ENCODE results near the gene GPC6.

The GPC6 gene

DNA sequence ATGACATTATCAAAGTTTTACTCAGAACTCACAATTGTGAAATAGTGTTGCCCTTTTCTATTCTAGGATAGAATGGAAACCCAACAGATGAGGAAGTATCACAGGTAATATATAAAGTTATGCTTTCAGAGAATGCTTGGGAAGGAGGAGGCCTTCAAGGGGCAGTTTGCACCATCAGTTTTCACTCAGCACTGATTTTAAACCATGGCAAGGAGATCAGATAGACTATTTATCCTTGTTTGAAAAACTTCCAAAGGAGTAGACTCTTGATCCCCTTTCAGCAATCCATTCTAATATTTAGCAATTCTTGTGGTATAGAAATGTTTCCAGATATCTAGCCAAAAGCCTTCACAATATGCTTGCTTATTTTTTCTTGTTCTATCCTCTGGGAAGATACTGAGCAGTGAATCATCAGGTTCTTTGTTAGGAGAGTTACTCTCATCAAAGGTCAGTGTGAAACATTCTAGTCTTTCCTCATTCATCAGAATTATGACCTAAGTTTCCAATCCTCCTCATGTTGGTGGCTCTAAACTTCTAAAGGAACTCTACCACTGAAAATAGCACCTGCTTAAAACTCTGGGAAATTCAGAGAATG, 3.8 kb downstream of the GPC6 start:
- no peak for DNase-seq (ENCODE audit: low read depth)

GRCh38 chr13:93231867-93232266, 5.3 kb downstream of the GPC6 start:
- DNase-seq (ENCODE audit: low read depth) = no peak

DNA sequence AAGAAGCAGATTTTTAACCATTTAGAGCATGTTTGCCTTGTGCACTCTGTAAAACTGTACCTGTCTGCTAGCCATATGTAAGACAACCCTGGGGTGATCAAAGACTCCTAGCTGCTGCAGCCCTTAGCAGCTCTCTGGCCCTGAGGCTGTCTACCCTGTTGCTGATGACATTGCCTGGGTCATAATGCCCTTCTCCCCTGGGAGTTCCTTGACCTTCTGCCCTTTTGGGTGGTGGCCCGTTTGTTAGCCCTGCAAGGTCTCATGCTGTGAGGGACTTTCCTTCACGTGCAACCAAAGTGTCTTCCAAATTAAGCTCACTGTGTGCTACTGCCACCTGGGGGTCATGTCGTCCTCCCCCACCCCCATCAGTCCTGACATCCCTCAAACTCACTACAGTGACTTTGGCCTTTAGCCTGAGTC, 7.4 kb downstream of the GPC6 start:
- no peak for DNase-seq (ENCODE audit: low read depth)

DNA sequence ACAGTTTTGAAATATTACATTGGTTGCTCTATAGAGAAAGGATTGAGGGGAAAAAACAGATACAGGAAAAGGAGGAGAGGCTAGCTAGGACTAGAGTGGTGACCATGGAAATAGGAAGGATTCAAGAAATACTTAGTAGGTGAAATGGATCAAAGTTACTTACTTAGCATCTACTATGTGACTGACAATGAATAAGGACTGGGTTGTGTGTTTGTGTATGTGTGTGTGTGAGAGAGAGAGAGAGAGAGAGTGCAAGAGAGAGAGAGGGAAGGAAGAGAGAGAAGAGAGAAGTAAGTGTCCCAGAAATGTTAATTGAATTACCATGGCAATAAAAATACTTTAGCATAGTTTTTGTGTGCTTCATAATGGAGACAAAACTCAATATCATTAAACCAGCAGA, 7.9 kb downstream of the GPC6 start:
- no peak for DNase-seq (ENCODE audit: low read depth)

- DNase-seq (ENCODE audit: low read depth) = no peak
These were observed 8.8 kb downstream of the GPC6 start for GRCh38 chr13:93235258-93236015.

DNA sequence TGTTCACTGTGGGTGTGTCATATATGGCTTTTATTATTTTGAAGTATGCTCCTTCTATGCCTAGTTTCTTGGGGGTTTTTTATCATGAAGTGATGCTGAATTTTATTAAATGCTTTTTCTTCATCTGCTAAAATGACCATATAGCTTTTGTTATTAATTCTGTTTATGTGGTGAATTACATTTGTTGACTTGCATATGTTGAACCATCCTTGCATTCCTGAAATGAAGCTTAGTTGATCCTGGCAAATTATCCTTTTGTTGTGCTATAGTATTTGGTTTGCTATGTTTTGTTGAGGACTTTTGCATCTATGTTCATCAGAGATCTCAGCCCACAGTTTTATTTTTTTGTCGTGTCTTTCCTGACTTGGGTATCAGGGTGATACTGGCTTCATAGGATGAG, 12.1 kb downstream of the GPC6 start:
- DNase-seq (ENCODE audit: low read depth) = no peak

GRCh38 chr13:93243375-93244063, 16.9 kb downstream of the GPC6 start:
- no peak for DNase-seq (ENCODE audit: low read depth)

DNA sequence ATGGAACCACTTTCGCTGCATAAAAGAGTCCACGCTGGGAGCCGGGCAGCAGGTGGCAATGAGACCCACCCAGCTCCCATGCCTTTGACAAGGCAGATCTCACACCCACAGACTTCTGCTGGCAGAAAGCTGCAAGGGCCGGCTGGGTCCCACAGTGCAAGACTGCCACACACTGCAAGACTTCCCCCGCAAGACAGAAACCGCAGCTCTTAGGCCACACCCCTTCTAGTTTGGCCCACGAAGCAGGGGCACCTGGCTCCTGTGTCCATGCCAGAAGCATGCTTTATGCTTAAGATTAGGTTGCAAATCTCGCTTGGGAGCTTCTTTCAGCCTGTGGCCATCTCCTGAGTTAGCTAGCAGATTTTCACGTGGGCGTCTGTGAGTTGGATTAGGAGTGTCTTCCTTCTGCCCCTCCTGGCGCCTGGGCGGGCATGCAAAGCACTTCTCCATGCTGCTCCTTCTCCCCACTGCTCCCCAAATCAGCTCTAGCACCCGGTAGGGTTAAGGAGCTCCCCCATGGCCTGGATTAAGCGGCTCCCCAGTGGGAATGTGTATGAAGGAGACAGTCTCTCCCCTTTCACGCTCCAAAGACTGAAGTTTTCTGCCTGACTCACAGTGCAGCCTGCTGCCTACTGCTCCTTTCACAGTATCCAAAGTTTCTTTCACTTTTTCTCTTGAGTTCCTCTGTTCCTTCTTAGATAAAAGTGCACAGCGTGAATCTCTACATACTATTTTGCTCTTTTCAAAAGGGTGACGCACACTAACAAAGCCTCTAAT, 17.7 kb downstream of the GPC6 start:
- no peak for DNase-seq (ENCODE audit: low read depth)

DNA sequence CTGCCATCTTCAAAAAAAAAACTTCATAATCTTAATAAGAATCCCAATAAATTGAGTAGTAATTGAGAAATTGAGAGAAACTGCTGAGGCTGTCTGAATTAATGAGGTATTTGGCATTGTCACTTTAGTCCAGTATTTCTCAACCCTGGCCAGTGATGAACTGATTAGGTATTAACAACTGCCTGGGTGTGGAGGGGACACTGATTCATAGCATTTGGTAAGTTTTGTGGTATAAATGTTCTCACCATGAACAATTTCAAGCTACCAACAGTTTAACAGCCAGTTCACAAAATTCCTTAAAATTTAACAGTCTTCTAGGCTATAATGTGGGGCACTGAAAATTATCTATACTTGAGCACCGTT, 18.3 kb downstream of the GPC6 start:
- DNase-seq (ENCODE audit: low read depth) = no peak

GRCh38 chr13:93246069-93246468, 19.5 kb downstream of the GPC6 start:
- DNase-seq (ENCODE audit: low read depth) = no peak

GRCh38 chr13:93248627-93249047, 22.0 kb downstream of the GPC6 start:
- no peak for DNase-seq (ENCODE audit: low read depth)

- DNase-seq (ENCODE audit: low read depth) = no peak
These were observed 23.0 kb downstream of the GPC6 start for GRCh38 chr13:93249364-93250306.

GRCh38 chr13:93254775-93255174, 28.2 kb downstream of the GPC6 start:
- DNase-seq (ENCODE audit: low read depth) = no peak

GRCh38 chr13:93256998-93257397, 30.4 kb downstream of the GPC6 start:
- DNase-seq (ENCODE audit: low read depth) = no peak

DNA sequence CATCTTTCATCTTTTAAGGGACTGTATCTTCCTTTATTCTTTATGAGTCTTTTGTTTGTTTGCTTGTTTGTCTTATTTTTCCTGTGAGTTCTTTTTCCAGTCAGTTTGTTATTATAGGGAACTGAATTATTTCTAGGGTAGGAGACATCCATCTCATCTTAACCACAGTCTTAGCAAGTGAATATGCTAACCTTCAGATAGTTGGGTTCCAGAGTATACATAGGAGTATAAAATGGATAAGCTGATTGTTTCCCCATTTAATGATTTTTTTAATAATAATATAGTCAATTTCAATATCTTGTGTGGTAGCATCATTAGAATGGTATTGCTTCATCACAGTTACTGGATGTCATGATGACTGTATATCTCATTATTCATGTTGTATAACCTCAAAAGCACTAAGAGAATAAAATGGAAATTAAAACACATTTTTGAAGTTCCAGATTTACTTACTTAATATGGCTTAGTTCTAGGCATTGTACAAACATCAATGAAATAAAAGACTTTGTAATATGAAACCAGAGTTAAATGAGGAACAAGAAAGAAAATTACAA, 33.0 kb downstream of the GPC6 start:
- no peak for DNase-seq (ENCODE audit: low read depth)

- DNase-seq (ENCODE audit: low read depth) = no peak
These were observed 34.0 kb downstream of the GPC6 start for GRCh38 chr13:93260591-93260990.

- DNase-seq (ENCODE audit: low read depth) = no peak
These were observed 36.2 kb downstream of the GPC6 start for GRCh38 chr13:93262729-93263345.

GRCh38 chr13:93264876-93265275, 38.3 kb downstream of the GPC6 start:
- no peak for DNase-seq (ENCODE audit: low read depth)

DNA sequence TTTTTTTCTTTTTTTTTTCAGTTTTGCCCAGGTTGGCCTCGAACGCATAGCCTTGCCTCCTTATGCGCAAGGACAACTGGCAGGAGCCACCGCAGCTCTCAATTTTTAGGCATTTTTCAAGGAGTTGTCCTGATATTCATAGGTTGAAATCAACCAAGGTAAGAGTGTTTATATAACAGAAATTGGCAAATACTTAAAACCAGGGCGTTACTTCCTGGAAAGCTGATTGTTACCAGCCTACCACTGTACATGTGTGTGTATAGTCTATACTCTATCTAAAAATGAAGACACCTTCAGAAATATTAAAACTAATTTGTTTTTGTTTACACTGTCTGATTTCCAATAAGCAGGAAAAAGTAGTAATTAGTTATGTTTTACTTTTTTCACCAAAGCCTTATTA, 39.2 kb downstream of the GPC6 start:
- no peak for DNase-seq (ENCODE audit: low read depth)

- DNase-seq (ENCODE audit: low read depth) = no peak
These were observed 40.1 kb downstream of the GPC6 start for GRCh38 chr13:93266681-93267080.
